OCI-LY3 (cell line): ENCODE results near the gene CTDSP1.

Source experiments
- EZH2phosphoT487 ChIP-seq: fragments of 200-600 bp; shearing (Covaris generic); IDR thresholded peaks from 2 replicates; pipeline ENCODE4 v1.6.1; 2018; ENCODE audit warnings: antibody characterized with exemption, mixed run types, low read depth
- TF ChIP-seq, protein P1 (sequence below): fragments of 200-600, 300-600 bp; sonication (generic); IDR thresholded peaks from 2 replicates; pipeline ENCODE4 v1.5.1; 2014; ENCODE audit warnings: antibody characterized with exemption, low read length, low read depth

DNA sequence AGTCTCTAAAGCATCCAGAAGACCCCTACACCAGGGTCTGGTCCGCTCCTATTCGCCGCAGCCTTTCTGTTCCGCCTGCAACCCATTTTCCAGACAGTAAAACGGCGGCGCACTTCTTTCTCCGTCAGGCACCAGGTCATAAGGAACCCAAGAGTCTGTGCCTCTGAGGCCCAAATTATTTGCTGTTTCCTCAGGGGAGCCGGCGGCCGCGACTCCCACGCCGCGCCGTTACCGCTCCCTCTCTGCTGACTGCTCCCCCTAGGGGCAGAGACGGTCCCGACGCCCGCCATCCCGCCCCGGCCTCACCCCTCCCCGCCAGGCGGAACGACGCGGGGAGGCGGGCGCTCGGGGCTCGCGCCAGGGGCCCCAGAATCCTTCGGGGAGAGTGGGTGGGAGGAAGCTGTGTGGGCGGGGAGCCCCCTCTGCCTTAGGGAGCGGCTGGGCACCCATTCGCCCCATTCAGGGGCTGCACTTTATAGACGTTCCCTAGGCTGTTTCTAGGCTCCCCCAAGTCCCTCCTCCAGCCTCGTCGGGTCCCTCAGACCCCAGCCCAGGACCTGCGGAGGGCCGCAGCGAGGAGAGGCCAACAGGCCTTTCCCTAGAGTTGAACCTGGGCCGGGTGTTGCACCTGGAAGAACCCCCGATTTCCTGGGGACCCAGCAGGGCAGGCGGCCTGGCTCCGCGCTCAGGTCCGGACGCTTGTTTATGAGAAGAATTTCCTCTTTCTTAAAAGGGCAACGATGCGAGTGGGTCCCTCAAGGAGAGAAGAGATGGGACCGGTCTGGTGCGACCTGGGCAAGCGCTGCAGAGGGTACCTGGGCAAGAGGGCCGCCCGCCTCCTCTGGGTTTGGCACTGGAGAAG is 3.6 kb upstream of the CTDSP1 start:
- TF ChIP-seq, protein P1, sequence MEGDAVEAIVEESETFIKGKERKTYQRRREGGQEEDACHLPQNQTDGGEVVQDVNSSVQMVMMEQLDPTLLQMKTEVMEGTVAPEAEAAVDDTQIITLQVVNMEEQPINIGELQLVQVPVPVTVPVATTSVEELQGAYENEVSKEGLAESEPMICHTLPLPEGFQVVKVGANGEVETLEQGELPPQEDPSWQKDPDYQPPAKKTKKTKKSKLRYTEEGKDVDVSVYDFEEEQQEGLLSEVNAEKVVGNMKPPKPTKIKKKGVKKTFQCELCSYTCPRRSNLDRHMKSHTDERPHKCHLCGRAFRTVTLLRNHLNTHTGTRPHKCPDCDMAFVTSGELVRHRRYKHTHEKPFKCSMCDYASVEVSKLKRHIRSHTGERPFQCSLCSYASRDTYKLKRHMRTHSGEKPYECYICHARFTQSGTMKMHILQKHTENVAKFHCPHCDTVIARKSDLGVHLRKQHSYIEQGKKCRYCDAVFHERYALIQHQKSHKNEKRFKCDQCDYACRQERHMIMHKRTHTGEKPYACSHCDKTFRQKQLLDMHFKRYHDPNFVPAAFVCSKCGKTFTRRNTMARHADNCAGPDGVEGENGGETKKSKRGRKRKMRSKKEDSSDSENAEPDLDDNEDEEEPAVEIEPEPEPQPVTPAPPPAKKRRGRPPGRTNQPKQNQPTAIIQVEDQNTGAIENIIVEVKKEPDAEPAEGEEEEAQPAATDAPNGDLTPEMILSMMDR = peak; percentile 64
- no peak for TF ChIP-seq EZH2phosphoT487
